ENCODE results near the gene NUP98.
"Not testable (repeated sequence)": the region's sequence is repeated elsewhere in the genome, so short reads cannot be mapped to it uniquely, and the experiment has no call there.

The NUP98 gene

DNA sequence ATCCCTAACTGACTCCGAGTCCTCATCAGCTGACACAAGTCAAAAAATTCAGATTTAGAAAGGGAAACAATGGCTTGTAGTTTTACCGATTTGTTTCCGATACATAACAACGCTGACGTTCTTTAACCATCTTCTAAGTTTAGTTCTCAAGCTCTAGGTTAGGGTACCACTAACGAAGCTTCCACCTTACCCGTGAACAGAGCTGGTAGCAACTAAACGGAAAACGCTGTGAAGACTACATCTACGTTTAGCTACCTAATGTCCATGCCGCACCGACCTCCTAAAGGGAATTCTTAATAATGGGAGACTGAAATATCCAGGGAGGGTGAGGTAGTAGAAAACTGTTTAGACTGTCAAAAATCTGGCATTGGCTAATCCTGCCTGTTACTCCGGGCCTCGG lies 1.0 kb downstream of the NUP98 start:
- DNase-seq = no peak

DNA sequence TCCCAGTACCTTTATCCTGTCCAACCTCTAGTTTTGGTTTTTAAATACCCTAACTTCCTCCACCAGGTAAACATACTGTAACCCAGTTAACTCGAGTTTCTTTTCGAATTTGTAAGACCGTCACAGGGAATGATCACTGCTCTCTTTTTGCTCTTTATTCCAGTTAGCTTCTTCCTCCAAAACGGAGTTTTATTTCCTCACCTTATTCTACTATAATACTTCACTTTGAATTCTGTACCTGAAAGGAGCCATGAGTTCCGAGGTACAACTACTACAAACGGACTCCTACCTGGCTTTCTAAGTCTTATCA lies 1.4 kb downstream of the NUP98 start:
- no peak for DNase-seq

DNA sequence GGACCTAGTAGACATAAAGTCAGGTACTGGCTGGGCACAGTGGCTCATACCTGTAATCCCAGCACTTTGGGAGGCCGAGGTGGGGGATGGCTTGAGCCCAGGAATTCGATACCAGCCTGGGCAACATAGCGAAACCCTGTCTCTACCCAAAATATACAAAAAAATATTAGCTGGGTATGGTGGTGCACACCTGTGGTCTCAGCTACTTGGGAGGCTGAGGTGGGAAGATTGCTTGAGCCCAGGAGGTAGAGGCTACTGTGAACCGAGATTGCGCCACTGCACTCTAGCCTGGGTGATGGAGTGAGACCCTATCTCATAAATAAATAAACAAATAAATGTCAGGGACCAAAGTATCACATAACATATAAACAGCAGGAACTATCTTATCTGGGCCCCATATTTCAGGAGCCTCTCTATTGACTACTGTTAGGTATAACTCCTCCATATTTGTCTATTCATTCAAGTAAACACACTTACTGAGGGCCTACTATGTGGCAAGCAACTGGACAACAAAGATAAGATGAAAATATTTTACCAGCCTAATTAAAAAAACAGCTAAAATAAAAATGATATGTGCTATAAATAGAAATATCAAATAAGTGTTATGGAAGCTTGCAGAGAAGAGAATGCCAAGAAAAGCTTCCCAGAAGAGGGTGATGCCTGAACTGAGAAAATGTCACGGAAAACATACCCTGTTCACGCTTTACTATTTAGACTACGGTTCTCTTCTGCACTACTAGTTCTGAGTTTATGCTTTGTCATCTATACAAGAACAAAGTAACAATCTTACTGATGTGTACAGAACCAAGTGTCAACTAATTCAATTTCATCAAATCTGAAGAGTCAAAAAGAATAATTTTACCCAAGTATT lies 2.0 kb downstream of the NUP98 start:
- no peak for DNase-seq

GRCh38 chr11:3794387-3794786 lies 3.0 kb downstream of the NUP98 start:
- DNase-seq = not testable (repeated sequence)

DNA sequence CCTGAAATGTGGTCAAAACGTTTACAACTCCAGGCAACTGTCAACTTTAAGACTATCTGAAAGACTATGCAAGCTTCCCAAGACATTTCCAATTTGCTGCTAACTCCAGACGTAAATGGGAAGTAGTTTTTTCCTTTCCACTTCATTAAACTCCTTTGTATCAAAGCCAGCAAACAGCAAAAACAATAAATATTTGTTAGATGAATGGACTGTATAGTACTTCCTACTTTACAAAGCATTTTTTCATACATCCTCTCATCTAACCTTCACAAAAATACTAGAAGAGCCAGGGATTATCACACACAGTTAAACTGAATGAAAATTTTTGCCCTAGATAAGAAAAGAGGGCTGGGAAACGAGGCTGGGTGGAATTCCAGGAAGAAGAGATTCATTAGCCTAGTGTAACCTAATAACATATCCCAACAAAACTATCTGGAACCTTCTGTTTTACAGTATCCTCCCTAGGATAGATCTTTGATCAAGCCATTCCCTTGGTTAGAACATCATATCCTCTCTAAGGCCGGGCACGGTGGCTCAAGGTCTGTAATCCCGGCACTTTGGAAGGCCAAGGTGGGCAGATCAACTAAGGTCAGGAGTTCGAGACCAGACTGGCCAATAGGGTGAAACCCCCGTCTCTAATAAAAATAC lies 10.4 kb downstream of the NUP98 start:
- DNase-seq = no peak

DNA sequence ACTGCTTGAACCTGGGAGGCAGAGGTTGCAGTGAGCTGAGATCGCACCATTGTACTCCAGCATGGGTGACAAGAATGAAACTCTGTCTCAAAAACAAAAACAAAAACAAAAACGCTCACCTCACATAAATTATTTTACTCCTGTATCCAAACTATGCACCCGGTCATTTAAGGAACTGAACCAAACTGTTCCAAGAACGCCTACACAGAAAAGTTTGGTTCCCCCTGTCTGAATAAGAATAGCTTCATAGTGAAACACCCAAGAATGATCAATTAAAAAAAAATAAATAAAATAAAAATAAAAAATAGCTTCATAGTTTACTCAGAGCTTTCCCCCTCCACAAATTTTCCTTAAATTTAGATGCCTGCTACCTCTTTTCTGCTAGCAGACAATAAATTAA lies 13.7 kb downstream of the NUP98 start:
- DNase-seq = no peak

DNA sequence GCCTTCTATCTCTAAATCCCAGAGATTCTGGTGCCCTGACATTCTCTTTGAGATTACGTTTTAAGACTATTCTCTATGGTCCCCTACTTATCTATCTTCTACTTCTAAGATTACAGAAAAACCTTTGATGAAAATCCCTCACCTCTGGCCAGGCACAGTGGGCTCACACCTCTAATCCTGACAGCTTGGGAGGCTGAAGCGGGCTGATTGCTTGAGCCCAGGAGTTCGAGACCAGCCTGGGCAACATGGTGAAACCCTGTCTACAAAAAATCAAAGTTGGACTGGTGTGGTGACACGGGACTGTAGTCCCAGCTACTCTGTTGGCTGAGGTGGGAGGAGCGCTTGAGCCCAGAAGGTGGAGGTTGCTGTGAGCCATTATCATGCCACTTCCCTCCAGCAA lies 14.4 kb downstream of the NUP98 start:
- no peak for DNase-seq

GRCh38 chr11:3781423-3781822 lies 15.9 kb downstream of the NUP98 start:
- DNase-seq = no peak

- no peak for DNase-seq
Observed at GRCh38 chr11:3775736-3776406, 21.5 kb downstream of the NUP98 start.

- no peak for DNase-seq
Observed at GRCh38 chr11:3773180-3773579, 24.2 kb downstream of the NUP98 start.

GRCh38 chr11:3767536-3767935 lies 29.8 kb downstream of the NUP98 start:
- DNase-seq = no peak

GRCh38 chr11:3766836-3767235 lies 30.5 kb downstream of the NUP98 start:
- not testable (repeated sequence) for DNase-seq

DNA sequence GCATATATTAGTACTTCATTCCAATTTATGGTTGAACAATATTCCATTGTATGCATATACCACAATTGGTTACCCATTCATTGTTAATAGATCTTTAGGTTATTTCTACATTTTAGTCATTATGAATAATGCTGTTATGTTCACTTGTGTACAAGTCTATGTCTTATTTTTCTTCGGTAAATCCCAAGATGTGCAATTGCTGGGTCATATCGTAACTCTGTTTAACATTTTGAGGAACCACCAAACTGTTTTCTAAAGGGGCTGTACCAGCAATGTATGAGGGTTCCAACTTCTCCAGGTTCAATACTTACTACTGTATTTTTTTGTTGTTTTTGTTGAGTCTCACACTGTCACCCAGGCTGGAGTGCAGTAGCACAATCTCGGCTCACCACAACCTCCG lies 33.1 kb downstream of the NUP98 start:
- no peak for DNase-seq

GRCh38 chr11:3755151-3755550 lies 42.2 kb downstream of the NUP98 start:
- DNase-seq = no peak

- DNase-seq = no peak
Observed at GRCh38 chr11:3753110-3753509, 44.2 kb downstream of the NUP98 start.

DNA sequence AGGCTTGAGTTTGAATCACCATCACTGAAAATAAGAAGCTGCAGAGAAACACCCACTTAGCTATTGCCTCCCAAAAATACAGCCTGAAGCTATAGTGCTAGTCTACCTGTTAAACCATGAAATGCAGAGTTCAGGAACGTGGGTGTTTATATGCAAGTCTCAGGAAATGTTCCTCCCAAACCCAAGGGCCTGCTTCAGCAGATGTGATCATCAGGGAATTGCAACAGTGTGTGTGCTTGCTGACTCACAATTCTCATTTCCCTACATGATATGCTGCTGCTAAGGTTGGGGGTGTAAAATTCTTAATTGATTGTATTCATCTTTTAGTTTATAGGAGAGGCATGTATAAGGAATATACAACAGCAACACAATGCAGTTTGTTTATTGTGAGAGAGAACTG lies 49.6 kb downstream of the NUP98 start:
- DNase-seq = no peak

DNA sequence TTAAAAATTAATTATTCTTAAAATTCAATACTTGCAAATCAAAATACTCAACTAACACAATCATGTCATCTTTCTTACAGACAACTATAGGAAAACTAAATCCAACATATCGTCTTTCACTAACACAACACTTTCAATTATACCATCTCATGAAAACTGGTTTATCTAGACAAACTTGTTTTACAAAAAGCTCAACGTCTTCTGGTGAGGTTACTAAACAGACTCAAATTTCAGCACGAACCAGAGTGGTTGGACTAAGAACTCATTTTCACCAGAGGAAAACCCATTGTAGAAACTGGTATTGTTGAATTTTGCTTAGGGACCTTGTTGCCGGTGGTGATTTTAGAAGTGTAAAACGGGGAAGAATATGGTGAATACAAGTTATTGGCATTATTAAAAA lies 52.2 kb downstream of the NUP98 start:
- no peak for DNase-seq

DNA sequence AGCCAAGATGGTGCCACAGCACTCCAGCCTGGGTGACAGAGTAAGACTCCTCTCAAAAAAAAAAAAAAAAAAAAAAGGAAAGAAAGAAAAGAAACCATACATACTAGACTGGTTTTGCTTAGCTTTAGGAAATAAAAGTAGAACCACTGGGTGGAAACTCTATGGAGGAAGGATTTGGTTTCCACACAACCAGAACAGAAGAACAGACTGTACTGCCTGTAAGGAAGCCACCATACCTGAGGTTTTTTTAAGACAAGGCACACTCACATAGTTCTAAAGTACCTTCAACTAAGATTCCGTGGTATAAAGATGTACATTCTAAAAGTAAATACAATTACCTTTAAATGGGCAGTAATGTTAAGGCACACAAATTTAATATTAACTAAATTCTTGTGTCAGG lies 58.6 kb downstream of the NUP98 start:
- DNase-seq = no peak

- DNase-seq = no peak
Observed at GRCh38 chr11:3738241-3738640, 59.1 kb downstream of the NUP98 start.

DNA sequence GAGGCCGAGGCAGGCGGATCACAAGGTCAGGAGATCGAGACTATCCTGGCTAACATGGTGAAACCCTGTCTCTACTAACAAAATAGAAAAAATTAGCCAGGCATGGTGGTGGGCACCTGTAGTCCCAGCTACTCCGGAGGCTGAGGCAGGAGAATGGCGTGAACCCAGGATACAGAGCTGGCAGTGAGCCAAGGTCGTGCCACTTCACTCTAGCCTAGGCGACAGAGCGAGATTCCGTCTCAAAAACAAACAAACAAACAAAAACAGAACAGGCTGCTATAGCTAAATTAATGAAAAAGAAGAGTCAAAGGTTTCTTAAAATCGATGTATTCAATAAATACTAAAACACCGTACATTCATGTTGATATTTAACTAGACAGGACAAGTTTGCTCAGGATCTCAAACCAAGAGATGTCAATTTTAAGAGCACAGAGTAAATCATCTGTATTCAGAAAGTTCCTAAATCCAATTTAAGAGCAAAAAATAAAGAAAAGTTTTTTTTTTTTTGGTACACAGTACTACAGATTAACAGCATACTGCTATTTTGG lies 59.9 kb downstream of the NUP98 start:
- DNase-seq = no peak

DNA sequence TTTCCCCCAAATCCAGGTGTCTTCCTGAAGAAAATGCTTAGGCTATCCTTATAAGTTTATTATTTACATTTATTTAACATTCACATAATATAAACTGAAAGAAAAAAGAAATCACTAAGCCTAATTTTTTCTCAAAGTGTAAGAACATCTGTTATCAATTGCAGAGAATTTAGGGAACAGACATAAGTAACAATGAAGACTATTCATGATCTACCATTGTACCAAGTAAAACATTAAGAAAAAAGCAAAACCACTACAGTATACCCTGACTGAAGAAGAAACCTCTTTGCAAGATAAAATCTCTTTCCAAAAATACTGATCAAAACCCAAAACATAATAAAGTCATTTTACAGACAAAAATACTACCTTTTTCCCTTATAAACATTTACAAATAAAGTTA lies 60.5 kb downstream of the NUP98 start:
- DNase-seq = no peak

DNA sequence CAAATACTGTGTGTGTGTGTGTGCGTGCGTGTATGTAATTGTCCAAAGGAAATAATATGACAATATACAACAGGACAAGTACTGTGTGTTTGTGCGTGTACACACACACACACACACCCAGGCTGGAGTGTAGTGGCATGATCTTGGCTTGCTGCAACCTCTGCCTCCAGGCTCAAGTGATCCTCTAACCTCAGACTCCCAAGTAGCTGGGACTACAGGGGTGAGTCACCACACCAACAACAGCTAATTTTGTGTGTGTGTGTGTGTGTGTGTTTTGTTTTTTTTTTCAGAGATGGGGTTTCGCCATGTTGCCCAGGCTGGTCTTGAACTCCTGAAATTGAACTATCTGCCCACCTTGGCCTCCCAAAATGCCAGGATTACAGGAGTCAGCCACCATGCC lies 61.5 kb downstream of the NUP98 start:
- no peak for DNase-seq

GRCh38 chr11:3732671-3733436 lies 64.5 kb downstream of the NUP98 start:
- DNase-seq = no peak

Data from CD4-positive, alpha-beta T cell treated with Interleukin-1 beta for 1 hour (primary cell).